ENCODE results near the gene FRMPD4. TPM values are rescaled to one million over a fixed set of nuclear protein-coding genes. Genes with fewer than 3 reads are reported as not detected.

Gene FRMPD4
- total RNA-seq, 2 donors from 2014 or later: not detected

- Mint-ChIP-seq H3K9me3 (no peaks in the 10 kb centered on the region), H3K36me3 (ENCODE audit: insufficient read depth in 2 of 2) (no peaks in the 10 kb centered on the region), H3K27ac (no peak overlapping the region), H3K4me1 (ENCODE audit: low read depth) (no peaks in the 10 kb centered on the region), H3K4me3 (no peak overlapping the region), H3K27me3 (ENCODE audit: low read depth) (peaks cover 29% of the 10 kb centered on the region)
- DNase-seq: no peak
- ATAC-seq (replicated peaks in 1 of 2): no peak
Measured at GRCh38 chrX:12704706-12705105, 566.4 kb downstream of the FRMPD4 start.

- Mint-ChIP-seq H3K4me3 (no peak overlapping the region), H3K9me3 (no peaks in the 10 kb centered on the region), H3K27me3 (ENCODE audit: low read depth) (peaks cover 13% of the 10 kb centered on the region), H3K4me1 (ENCODE audit: low read depth) (no peaks in the 10 kb centered on the region), H3K27ac (no peak overlapping the region), H3K36me3 (ENCODE audit: insufficient read depth in 2 of 2) (no peaks in the 10 kb centered on the region)
- ATAC-seq (replicated peaks in 1 of 2): no peak
- DNase-seq: peak in 1 of 2 donors; percentile 20
Measured at GRCh38 chrX:12709047-12709446, 570.8 kb downstream of the FRMPD4 start.

- ATAC-seq (replicated peaks in 1 of 2) (no peak), DNase-seq (no peak)
- no peaks in the 10 kb centered on the region for H3K4me1 Mint-ChIP-seq (ENCODE audit: low read depth)
- H3K4me3 Mint-ChIP-seq: no peak overlapping the region
- H3K36me3 Mint-ChIP-seq (ENCODE audit: insufficient read depth in 2 of 2): no peaks in the 10 kb centered on the region
- no peaks in the 10 kb centered on the region for H3K9me3 Mint-ChIP-seq
- peaks cover 9% of the 10 kb centered on the region for H3K27me3 Mint-ChIP-seq (ENCODE audit: low read depth)
- no peak overlapping the region for H3K27ac Mint-ChIP-seq
Measured at GRCh38 chrX:12711435-12712040, 573.3 kb downstream of the FRMPD4 start.

GRCh38 chrX:12716574-12716973 lies 578.3 kb downstream of the FRMPD4 start:
- ATAC-seq (replicated peaks in 1 of 2) (no peak), DNase-seq (no peak)
- peaks cover 43% of the 10 kb centered on the region for H3K27me3 Mint-ChIP-seq (ENCODE audit: low read depth)
- H3K4me3 Mint-ChIP-seq: no peak overlapping the region
- H3K4me1 Mint-ChIP-seq (ENCODE audit: low read depth): no peaks in the 10 kb centered on the region
- H3K9me3 Mint-ChIP-seq: no peaks in the 10 kb centered on the region
- no peak overlapping the region for H3K27ac Mint-ChIP-seq
- H3K36me3 Mint-ChIP-seq (ENCODE audit: insufficient read depth in 2 of 2): peaks cover 0 to 2% of the 10 kb centered on the region in 2 donors

- Mint-ChIP-seq H3K9me3 (no peaks in the 10 kb centered on the region), H3K27ac (no peak overlapping the region), H3K4me1 (ENCODE audit: low read depth) (no peaks in the 10 kb centered on the region), H3K4me3 (no peak overlapping the region), H3K36me3 (ENCODE audit: insufficient read depth in 2 of 2) (peaks cover 0 to 2% of the 10 kb centered on the region in 2 donors), H3K27me3 (ENCODE audit: low read depth) (peaks cover 43% of the 10 kb centered on the region)
- DNase-seq (no peak), ATAC-seq (replicated peaks in 1 of 2) (no peak)
Measured at GRCh38 chrX:12719837-12720236, 581.6 kb downstream of the FRMPD4 start.

GRCh38 chrX:12721042-12721441 lies 582.8 kb downstream of the FRMPD4 start:
- Mint-ChIP-seq H3K4me3 (no peak overlapping the region), H3K4me1 (ENCODE audit: low read depth) (no peaks in the 10 kb centered on the region), H3K27me3 (ENCODE audit: low read depth) (peaks cover 45% of the 10 kb centered on the region), H3K9me3 (no peaks in the 10 kb centered on the region), H3K36me3 (ENCODE audit: insufficient read depth in 2 of 2) (peaks cover 0 to 2% of the 10 kb centered on the region in 2 donors), H3K27ac (no peak overlapping the region)
- DNase-seq (no peak), ATAC-seq (replicated peaks in 1 of 2) (no peak)

- DNase-seq: no peak
- H3K36me3 Mint-ChIP-seq (ENCODE audit: insufficient read depth in 2 of 2): peaks cover 0 to 2% of the 10 kb centered on the region in 2 donors
- H3K27me3 Mint-ChIP-seq (ENCODE audit: low read depth): peaks cover 50% of the 10 kb centered on the region
- H3K4me3 Mint-ChIP-seq: no peak overlapping the region
- ATAC-seq (replicated peaks in 1 of 2): no peak
- no peaks in the 10 kb centered on the region for H3K4me1 Mint-ChIP-seq (ENCODE audit: low read depth)
- H3K9me3 Mint-ChIP-seq: no peaks in the 10 kb centered on the region
- no peak overlapping the region for H3K27ac Mint-ChIP-seq
Measured at GRCh38 chrX:12722314-12722713, 584.0 kb downstream of the FRMPD4 start.

- no peak for ATAC-seq (replicated peaks in 1 of 2)
- H3K9me3 Mint-ChIP-seq: no peaks in the 10 kb centered on the region
Measured at GRCh38 chrX:12741416-12741815, 603.1 kb downstream of the FRMPD4 start.

GRCh38 chrX:12747433-12747832 lies 609.2 kb downstream of the FRMPD4 start:
- no peaks in the 10 kb centered on the region for H3K36me3 Mint-ChIP-seq (ENCODE audit: insufficient read depth in 2 of 2)

More at GRCh38 chrX:12741416-12741815, 603.1 kb downstream of the FRMPD4 start:
- no peak for DNase-seq
- H3K27me3 Mint-ChIP-seq (ENCODE audit: low read depth): peaks cover 14% of the 10 kb centered on the region
- no peak overlapping the region for H3K4me3 Mint-ChIP-seq
- no peaks in the 10 kb centered on the region for H3K4me1 Mint-ChIP-seq (ENCODE audit: low read depth)
- no peak overlapping the region for H3K27ac Mint-ChIP-seq
- H3K36me3 Mint-ChIP-seq (ENCODE audit: insufficient read depth in 2 of 2): no peaks in the 10 kb centered on the region

GRCh38 chrX:12751887-12752286 lies 613.6 kb downstream of the FRMPD4 start:
- Mint-ChIP-seq H3K4me3 (no peak overlapping the region), H3K27ac (no peak overlapping the region)
- ATAC-seq (replicated peaks in 1 of 2): no peak

More at GRCh38 chrX:12747433-12747832, 609.2 kb downstream of the FRMPD4 start:
- Mint-ChIP-seq H3K27me3 (ENCODE audit: low read depth) (peaks cover 14% of the 10 kb centered on the region), H3K4me1 (ENCODE audit: low read depth) (no peaks in the 10 kb centered on the region), H3K27ac (no peak overlapping the region), H3K9me3 (no peaks in the 10 kb centered on the region), H3K4me3 (no peak overlapping the region)
- ATAC-seq (replicated peaks in 1 of 2): no peak
- no peak for DNase-seq

GRCh38 chrX:12753366-12753765 lies 615.1 kb downstream of the FRMPD4 start:
- peaks cover 0 to 3% of the 10 kb centered on the region in 2 donors for H3K9me3 Mint-ChIP-seq
- ATAC-seq (replicated peaks in 1 of 2) (no peak), DNase-seq (no peak)
- no peak overlapping the region for H3K27ac Mint-ChIP-seq
- peaks cover 21% of the 10 kb centered on the region for H3K27me3 Mint-ChIP-seq (ENCODE audit: low read depth)
- no peak overlapping the region for H3K4me3 Mint-ChIP-seq
- H3K36me3 Mint-ChIP-seq (ENCODE audit: insufficient read depth in 2 of 2): no peaks in the 10 kb centered on the region
- H3K4me1 Mint-ChIP-seq (ENCODE audit: low read depth): no peaks in the 10 kb centered on the region

More at GRCh38 chrX:12751887-12752286, 613.6 kb downstream of the FRMPD4 start:
- Mint-ChIP-seq H3K27me3 (ENCODE audit: low read depth) (peaks cover 7% of the 10 kb centered on the region), H3K4me1 (ENCODE audit: low read depth) (no peaks in the 10 kb centered on the region), H3K9me3 (peaks cover 0 to 1% of the 10 kb centered on the region in 2 donors), H3K36me3 (ENCODE audit: insufficient read depth in 2 of 2) (no peaks in the 10 kb centered on the region)
- no peak for DNase-seq

GRCh38 chrX:12758291-12758690 lies 620.0 kb downstream of the FRMPD4 start:
- no peak for ATAC-seq (replicated peaks in 1 of 2)
- peaks cover 29% of the 10 kb centered on the region for H3K27me3 Mint-ChIP-seq (ENCODE audit: low read depth)
- H3K9me3 Mint-ChIP-seq: peaks cover 0 to 6% of the 10 kb centered on the region in 2 donors

GRCh38 chrX:12767856-12768255 lies 629.6 kb downstream of the FRMPD4 start:
- ATAC-seq (replicated peaks in 1 of 2) (no peak), DNase-seq (no peak)
- Mint-ChIP-seq H3K27me3 (ENCODE audit: low read depth) (peaks cover 46% of the 10 kb centered on the region), H3K36me3 (ENCODE audit: insufficient read depth in 2 of 2) (no peaks in the 10 kb centered on the region), H3K4me3 (no peak overlapping the region), H3K4me1 (ENCODE audit: low read depth) (peaks cover 5% of the 10 kb centered on the region), H3K9me3 (peaks cover 0 to 1% of the 10 kb centered on the region in 2 donors), H3K27ac (no peak overlapping the region)

More at GRCh38 chrX:12758291-12758690, 620.0 kb downstream of the FRMPD4 start:
- Mint-ChIP-seq H3K4me3 (no peak overlapping the region), H3K27ac (no peak overlapping the region), H3K36me3 (ENCODE audit: insufficient read depth in 2 of 2) (no peaks in the 10 kb centered on the region), H3K4me1 (ENCODE audit: low read depth) (no peaks in the 10 kb centered on the region)
- DNase-seq: no peak

- Mint-ChIP-seq H3K9me3 (peaks cover 0 to 1% of the 10 kb centered on the region in 2 donors), H3K36me3 (ENCODE audit: insufficient read depth in 2 of 2) (no peaks in the 10 kb centered on the region), H3K4me1 (ENCODE audit: low read depth) (peaks cover 5% of the 10 kb centered on the region), H3K27me3 (ENCODE audit: low read depth) (peaks cover 51% of the 10 kb centered on the region), H3K27ac (no peak overlapping the region), H3K4me3 (no peak overlapping the region)
- DNase-seq (no peak), ATAC-seq (replicated peaks in 1 of 2) (no peak)
Measured at GRCh38 chrX:12768491-12768890, 630.2 kb downstream of the FRMPD4 start.

All from activated T-cell treated with anti-CD3 and anti-CD28 coated beads, Interleukin-2, amount 50 U/mL, for 72 hours (primary cell).